ENCODE results near the gene WNT9B. TPM values are rescaled to one million over a fixed set of nuclear protein-coding genes. Genes with fewer than 3 reads are reported as not detected.

Gene WNT9B
- total RNA-seq, 4 donors from 2014 or later: not detected

DNA sequence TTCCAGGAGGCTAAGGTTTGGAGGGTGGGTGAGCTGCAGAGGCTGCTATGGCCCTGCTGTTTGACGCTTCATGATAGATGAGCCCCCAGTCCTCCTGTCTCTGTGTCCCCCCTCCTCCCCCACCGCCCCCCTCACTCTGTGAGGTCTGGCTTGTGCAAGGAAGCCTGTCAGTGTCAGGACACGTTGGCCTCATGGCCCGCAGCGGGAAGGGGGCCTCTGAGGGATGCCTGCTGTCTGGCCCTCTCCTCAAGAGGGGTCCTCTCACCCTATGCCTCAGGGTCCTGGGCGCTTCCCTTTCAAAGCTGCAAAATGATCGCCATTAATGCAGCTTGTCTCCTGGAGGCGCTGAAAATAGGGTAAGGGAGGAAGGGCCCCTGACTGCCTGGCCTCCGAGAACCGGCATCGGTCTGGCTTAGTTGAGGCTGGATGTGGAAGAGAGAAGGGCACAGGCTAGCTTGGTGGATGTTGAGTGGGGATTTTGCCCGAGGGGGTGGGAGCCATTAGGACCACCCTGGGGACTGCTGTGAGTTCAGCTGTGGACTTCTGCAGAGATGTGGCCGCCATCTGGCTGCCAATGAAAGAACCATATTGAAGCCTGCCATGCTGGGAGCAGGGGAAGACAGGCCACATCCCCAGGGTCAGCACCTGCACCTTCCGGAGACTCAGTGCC, 56.8 kb downstream of the WNT9B start:
- Histone ChIP-seq H3K27me3 (no peaks in the 10 kb centered on the region), H3K4me1 (no peaks in the 10 kb centered on the region), H3K4me3 (no peak overlapping the region), H3K9me3 (no peaks in the 10 kb centered on the region), H3K27ac (no peak overlapping the region), H3K36me3 (no peaks in the 10 kb centered on the region)
- TF ChIP-seq POLR2A (IDR thresholded peaks at IDR 0.05) (no peak), EP300 (IDR thresholded peaks at IDR 0.05; ENCODE audit: low read depth) (no peak), POLR2AphosphoS5 (IDR thresholded peaks at IDR 0.05) (no peak)
- TF ChIP-seq, protein P1, sequence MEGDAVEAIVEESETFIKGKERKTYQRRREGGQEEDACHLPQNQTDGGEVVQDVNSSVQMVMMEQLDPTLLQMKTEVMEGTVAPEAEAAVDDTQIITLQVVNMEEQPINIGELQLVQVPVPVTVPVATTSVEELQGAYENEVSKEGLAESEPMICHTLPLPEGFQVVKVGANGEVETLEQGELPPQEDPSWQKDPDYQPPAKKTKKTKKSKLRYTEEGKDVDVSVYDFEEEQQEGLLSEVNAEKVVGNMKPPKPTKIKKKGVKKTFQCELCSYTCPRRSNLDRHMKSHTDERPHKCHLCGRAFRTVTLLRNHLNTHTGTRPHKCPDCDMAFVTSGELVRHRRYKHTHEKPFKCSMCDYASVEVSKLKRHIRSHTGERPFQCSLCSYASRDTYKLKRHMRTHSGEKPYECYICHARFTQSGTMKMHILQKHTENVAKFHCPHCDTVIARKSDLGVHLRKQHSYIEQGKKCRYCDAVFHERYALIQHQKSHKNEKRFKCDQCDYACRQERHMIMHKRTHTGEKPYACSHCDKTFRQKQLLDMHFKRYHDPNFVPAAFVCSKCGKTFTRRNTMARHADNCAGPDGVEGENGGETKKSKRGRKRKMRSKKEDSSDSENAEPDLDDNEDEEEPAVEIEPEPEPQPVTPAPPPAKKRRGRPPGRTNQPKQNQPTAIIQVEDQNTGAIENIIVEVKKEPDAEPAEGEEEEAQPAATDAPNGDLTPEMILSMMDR (IDR thresholded peaks at IDR 0.05): no peak
- DNase-seq: no peak
- intact Hi-C loops (cut with DNase I; ENCODE audit: low total_unique reads): no loop called here
- in situ Hi-C loops (cut with MboI; ENCODE audit: low pct_ligation_motif_present in 1 of 4, low pct_unique_long_range_greater_than_20kb in 1 of 4, low sequenced_read_pairs in 3 of 4): no loop called here
- 63 to 92% methylated on average over 5 to 14 of the region's 14 CpGs for WGBS, 2 donors (ENCODE audit: low coverage in 1 of 2)

DNA sequence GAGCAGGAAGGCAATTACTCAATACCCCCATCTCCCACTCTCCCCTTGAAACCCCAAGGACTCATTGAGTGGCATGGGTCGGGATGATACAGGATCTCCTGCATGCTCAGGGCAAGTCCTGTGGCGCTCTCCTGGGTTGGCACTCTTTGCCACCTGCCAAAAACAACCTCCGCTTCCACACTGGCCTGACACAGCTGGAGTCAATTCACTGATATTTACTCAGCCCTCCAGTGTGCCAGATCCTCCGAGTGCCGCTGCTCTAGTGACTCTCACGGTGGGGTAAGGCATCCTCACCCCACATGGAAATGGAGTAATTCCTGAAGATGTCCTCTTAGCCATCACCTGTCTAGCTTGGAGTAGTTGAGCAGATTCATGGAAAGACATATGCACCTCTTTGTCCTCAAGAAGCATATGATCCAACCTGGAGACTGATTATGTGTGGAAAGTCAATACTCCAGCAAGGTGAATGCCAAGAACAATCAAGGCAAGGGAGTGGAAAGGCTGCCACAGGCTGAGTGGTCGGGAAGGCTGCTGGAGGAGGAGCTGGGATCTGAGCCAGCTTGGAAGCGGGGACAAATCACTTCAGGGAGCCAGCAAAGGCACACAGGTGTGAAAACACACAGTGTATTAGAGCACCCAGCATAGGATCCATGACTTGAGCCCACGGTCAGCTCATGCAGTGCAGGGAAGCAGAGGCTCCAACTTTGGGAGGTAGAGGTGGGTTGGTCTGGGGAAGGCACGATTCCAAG, 59.0 kb downstream of the WNT9B start:
- intact Hi-C loops (cut with DNase I; ENCODE audit: low total_unique reads) (no loop called here), in situ Hi-C loops (cut with MboI; ENCODE audit: low pct_ligation_motif_present in 1 of 4, low pct_unique_long_range_greater_than_20kb in 1 of 4, low sequenced_read_pairs in 3 of 4) (no loop called here)
- H3K4me3 ChIP-seq: no peak overlapping the region
- H3K4me1 ChIP-seq: no peaks in the 10 kb centered on the region
- no peak for TF ChIP-seq EP300 (IDR thresholded peaks at IDR 0.05; ENCODE audit: low read depth)
- TF ChIP-seq, protein P1 (IDR thresholded peaks at IDR 0.05): no peak
- TF ChIP-seq POLR2AphosphoS5 (IDR thresholded peaks at IDR 0.05): no peak
- TF ChIP-seq POLR2A (IDR thresholded peaks at IDR 0.05): no peak
- H3K36me3 ChIP-seq: no peaks in the 10 kb centered on the region
- H3K9me3 ChIP-seq: no peaks in the 10 kb centered on the region
- 46% methylated on average over 10 of the region's 10 CpGs; no CpG with 5 or more reads in 1 of the 2 donors for WGBS, 2 donors (ENCODE audit: low coverage in 1 of 2)
- no peaks in the 10 kb centered on the region for H3K27me3 ChIP-seq
- no peak for DNase-seq
- no peak overlapping the region for H3K27ac ChIP-seq

DNA sequence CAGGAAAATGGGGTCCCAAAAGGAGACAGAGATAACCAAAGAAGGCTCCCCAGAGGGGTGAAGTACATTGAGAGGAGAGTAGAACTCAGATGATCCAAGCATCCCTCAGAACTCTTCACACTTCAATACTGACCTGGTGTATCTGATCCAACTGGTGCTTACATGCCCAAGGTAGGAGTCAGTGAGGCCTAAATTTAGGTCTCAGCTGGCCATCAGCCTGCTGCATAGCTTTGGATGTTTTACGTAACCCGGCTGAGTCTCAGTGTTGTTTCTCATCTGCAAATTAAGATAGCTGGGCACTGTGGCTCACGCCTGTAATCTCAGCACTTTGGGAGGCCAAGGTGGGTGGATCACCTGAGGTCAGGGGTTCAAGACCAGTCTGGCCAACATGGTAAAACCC, 59.9 kb downstream of the WNT9B start:
- 98% methylated on average over 3 of the region's 3 CpGs; no CpG with 5 or more reads in 1 of the 2 donors for WGBS, 2 donors (ENCODE audit: low coverage in 1 of 2)
- no peaks in the 10 kb centered on the region for H3K4me1 ChIP-seq
- no peak overlapping the region for H3K4me3 ChIP-seq
- no peaks in the 10 kb centered on the region for H3K27me3 ChIP-seq
- no peak for DNase-seq
- H3K27ac ChIP-seq: no peak overlapping the region
- intact Hi-C loops (cut with DNase I; ENCODE audit: low total_unique reads): no loop called here
- in situ Hi-C loops (cut with MboI; ENCODE audit: low pct_ligation_motif_present in 1 of 4, low pct_unique_long_range_greater_than_20kb in 1 of 4, low sequenced_read_pairs in 3 of 4): no loop called here
- no peaks in the 10 kb centered on the region for H3K9me3 ChIP-seq
- no peak for TF ChIP-seq EP300 (IDR thresholded peaks at IDR 0.05; ENCODE audit: low read depth)
- no peak for TF ChIP-seq POLR2AphosphoS5 (IDR thresholded peaks at IDR 0.05)
- no peak for TF ChIP-seq POLR2A (IDR thresholded peaks at IDR 0.05)
- TF ChIP-seq, protein P1 (IDR thresholded peaks at IDR 0.05): no peak
- H3K36me3 ChIP-seq: no peaks in the 10 kb centered on the region

DNA sequence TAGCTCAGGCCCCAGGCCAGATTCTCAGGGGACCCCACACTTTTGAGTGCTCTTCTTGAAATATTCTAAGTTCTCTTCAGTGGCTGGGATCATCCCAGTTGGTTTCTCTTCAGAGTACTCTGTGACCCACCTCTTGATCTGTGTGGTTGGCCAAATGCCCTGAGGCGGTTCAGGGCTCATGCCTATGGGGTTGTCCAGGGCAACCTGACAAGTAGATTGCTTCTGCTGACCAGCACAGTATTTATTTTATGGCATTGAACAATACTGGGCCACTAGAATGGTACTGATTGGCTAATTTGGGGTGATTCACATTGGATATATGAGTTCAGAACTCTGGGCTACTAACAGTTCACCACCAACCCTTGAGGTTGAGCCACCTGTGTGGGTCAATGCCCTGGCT, 64.2 kb downstream of the WNT9B start:
- no peak for DNase-seq
- Histone ChIP-seq H3K27ac (no peak overlapping the region), H3K9me3 (no peaks in the 10 kb centered on the region), H3K27me3 (no peaks in the 10 kb centered on the region), H3K36me3 (no peaks in the 10 kb centered on the region), H3K4me1 (no peaks in the 10 kb centered on the region), H3K4me3 (no peak overlapping the region)
- no peak for TF ChIP-seq POLR2AphosphoS5 (IDR thresholded peaks at IDR 0.05)
- TF ChIP-seq POLR2A (IDR thresholded peaks at IDR 0.05): no peak
- no peak for TF ChIP-seq EP300 (IDR thresholded peaks at IDR 0.05; ENCODE audit: low read depth)
- TF ChIP-seq, protein P1 (IDR thresholded peaks at IDR 0.05): no peak
- WGBS, 2 donors (ENCODE audit: low coverage in 1 of 2): 81% methylated on average over 1 of the region's 1 CpG; no CpG with 5 or more reads in 1 of the 2 donors
- in situ Hi-C loops (cut with MboI; ENCODE audit: low pct_ligation_motif_present in 1 of 4, low pct_unique_long_range_greater_than_20kb in 1 of 4, low sequenced_read_pairs in 3 of 4): no loop called here
- intact Hi-C loops (cut with DNase I; ENCODE audit: low total_unique reads): no loop called here
